GM12892 (cell line): Measurements from ENCODE around the gene PRKN.

Experiments used
- POLR2AphosphoS5 ChIP-seq: IDR thresholded peaks from 2 replicates; pipeline ENCODE4 v1.6.1; 2011; ENCODE audit warnings: low read depth, low read length, control low read depth
- TAF1 ChIP-seq: IDR thresholded peaks from 2 replicates; pipeline ENCODE4 v1.6.1; 2011; ENCODE audit warnings: low read depth, mild to moderate bottlenecking, control low read depth, low read length, borderline replicate concordance

DNA sequence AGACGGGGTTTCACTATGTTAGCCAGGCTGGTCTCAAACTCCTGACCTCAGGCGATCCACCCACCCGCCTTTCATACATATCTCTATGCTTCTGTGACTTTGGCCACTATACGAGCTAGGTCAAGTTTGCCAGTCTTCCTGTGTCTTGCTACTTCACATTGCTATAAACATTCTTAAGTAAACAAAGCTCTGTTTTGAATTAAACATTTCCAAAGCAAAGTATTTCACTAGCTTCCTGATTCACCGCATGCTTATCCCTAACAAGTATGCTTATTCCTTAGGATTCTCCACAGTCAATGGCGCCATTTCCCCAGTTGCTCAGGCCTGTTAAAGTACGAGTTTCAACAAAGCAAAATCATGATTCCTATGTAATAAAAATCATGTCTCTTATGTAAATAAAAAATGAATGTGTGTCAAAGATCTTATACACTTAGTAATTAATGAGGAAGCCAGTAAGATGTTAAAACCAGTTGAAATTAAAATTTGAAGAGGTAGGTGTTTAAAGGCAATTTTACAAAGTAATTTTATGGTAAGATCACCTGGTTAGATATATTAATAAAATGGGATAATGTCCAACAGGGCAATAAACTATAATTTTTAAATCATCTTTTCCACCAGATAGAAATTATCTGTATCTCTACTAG, 88.5 kb downstream of the PRKN start:
- TF ChIP-seq TAF1: no peak
- no peak for TF ChIP-seq POLR2AphosphoS5
